RKO (cell line): Measurements from ENCODE around the gene BRD2.

ENCODE experiments used
- DNase-seq: peaks from one replicate; pipeline ENCODE4 v3.0.0-alpha.2; 2016; ENCODE audit warnings: low spot score

BRD2 gene

DNA sequence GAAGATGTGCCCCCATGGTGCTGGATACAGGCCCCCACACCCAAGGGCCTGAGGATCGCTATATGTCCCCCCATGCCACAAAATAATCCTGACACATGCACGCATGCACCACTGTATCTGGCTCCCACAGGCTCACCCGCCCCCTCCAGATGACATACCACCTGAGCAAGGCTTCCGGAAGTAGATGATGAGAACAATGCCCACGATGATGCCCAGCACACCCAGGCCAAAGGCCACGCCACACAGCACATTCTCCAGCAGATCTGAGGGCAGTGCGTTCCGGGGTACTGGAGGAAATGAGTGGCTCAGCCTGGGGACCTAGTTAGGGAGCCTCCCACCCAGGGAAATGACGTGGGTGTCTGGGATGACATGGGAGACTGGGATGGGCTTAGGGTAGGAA lies 19.3 kb upstream of the BRD2 start:
- DNase-seq: no peak

DNA sequence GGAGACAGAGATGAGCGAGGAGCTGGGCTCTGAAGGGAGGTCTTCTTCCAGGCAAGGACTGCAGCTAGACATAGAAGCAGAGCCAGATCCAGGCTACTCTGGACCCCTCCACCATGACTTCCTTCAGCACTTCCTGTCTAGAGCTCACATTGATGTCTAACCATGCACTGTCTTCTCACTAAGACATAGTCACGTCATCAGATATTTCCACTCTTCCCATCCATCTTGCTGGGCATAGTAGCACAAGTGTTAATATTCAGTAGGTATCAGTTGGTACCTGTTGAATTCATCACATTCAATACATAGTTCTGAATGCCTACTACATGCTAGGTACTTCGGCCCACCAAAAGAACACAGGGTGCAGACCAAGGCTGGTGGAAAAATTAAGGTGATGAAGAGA lies 18.4 kb upstream of the BRD2 start:
- DNase-seq: no peak

DNA sequence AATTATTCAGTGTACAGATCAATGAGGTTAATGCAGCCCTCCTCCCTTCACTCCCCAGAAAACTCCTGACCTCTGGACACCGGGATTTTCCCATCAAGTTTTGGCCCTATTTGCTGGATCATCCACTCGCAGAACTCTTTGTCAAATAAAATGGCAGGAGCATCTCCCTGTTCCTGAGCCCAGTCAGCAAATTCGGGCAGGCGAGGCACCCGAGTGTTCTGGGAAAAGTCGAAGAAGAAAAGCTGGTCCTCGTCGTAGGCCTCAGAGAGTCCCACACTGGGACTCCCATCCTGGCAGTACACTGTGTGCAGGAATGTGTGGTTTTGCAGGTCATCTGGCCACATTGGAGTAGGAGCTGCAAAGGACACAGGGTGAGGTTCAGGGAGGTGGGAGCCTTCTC lies 17.9 kb upstream of the BRD2 start:
- DNase-seq: no peak

DNA sequence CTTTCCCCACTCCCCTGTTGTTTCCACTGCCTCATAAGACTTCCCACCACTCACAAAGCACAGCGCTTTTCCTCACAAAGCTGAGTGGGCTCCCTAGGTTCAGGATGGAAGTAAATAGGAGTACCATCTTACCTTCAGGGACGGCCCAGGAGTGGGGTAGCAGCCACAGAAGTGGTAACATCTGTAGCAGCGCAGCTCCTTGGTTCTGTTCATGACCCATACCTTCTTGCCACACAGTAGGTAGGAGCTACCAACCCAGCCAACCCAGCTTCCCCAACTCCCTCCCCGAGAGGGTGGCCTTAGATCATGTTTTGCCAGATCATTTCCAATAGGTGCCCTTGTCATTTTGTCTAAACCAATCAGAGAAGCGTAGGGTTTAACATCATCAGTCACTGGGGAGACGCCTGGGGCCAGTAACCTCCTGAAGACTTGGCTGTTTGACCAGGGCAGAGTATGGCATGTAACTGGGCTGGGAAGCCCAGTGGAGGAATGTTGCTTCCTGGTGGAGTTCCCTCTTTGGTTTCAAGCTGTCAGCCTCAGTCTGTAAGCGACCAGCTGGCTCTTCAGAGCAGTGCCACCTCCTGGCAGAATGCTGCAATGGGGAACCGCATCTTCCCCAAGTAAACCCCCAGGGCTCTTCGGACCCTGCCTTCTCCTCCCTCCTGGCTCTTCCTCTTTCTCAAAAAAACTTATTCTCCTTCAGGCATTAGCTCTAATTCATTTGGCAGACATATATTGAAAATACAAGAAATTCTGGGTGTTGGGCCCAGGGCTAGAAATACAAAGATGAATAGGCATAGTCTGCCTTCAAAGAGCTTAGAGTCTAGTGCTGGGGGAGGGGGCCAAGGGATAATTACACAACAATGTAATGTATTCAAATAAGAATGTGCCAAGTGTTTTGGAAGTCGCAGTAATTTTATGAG lies 15.3 kb upstream of the BRD2 start, which contains the start of gene HLA-DMA:
HLA-DMA (minus strand) TSS at position 281 of the 923 bp plus-strand sequence; CDS start at position 220, 61 bp downstream.
- peak; percentile 36 for DNase-seq

DNA sequence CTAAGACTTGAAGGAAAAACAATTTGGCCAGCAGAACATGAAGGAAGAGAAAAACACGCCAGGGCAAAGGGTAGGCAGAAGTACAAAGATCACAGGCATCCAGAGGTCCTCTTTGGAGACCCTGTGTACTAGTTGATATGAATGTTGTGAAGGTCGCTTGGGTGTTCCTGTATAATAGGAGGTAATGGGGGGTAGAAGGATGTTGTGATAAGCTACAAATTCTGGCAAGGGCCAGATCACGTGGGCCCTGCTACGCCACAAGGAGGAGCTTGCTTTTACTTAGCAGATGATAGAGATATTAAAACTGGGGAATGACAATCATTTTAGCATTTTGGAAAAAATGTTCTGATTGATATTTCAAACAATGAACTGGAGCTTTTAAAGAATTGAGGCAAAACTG lies 14.6 kb upstream of the BRD2 start:
- no peak for DNase-seq

DNA sequence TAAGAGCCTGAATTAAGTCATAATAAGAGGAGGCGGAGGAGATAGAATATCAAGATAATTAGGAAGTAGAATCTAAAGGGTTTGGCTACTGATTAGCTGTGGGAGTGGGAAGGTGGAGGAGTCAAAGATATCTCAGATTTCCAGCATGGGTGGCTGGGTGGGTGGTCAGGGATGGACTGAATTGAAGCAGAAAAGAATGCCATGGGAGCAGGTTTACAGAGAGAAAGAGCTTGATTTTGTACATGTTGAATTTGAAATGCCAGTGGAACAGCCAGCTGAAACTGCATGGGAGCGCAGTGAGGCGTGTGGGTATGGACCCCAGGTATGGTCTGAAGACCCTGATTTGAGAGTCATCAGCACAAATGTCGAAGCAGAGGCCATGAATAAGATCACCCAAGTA lies 14.1 kb upstream of the BRD2 start:
- no peak for DNase-seq

DNA sequence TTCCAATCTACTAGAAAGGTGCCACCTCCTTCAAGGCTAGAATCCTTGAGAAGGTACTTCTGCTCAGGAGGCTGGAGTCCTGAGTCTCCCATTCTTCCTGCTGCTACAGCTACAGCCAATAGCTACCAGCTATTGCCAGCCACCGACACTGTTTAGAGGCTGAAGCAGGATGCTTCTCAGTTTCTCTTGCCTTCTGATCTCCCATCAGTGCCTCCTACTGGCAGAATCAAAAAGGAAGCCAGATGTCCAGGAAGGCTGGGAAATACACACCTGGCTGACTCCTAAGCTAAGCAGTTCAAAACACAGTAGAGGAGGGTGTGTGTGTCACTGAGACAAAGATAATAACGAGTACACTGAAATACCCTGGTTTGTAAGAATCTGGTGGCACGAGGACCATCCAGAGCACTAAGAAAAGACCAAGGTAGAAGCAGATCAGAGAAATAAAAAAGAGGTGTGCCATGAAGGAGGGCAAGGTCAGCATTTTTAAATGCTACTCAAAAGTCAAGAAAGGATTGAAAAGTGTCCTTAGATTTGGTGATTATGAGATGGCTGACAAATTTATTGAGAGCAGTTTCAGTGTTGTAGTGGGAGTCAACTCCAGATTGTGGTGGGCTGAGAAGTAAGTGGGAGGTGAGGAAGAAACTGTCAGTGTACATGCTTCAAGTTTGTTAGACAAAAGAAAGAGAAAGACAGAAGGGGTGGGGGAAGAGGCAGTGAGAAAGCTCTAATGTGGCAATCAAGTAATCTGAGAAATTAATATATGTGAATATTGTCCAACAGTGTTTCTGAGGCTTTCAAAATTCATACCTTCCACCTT lies 13.2 kb upstream of the BRD2 start:
- no peak for DNase-seq

DNA sequence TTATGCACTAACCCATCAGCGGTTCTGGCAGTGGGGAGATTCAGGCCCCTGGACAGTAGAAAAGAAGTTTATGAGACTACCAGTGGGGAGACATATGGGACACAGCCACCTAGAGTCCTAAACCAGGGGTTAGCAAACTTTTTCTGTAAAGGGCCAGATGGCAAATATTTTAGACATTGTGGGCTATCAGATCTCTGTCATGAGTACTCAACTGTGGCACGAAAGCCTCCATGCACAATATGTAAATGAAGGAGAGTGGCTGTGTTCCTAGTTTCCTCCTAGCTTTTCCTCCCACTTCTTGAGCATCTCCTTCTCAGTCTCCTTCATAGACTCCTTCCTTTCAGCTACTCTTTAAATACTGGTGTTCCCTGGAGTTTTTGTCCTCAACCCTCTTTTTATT lies 12.2 kb upstream of the BRD2 start:
- no peak for DNase-seq

DNA sequence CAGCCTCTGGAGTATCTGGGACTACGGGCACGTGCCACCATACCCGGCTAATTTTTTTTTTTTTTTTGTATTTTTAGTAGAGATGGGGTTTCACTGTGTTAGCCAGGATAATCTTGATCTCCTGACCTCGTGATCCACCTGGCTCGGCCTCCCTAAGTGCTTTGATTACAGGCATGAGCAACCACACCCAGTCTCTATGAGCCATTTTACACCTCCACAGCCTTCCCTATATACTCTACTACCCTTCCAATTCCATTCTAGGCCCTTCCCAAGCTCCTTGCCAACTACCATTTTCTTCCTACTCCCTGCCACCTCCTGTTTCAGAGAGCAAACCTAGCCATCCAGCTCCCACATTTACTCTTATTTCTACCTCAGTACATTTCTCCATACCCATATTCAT lies 7.8 kb upstream of the BRD2 start:
- no peak for DNase-seq

DNA sequence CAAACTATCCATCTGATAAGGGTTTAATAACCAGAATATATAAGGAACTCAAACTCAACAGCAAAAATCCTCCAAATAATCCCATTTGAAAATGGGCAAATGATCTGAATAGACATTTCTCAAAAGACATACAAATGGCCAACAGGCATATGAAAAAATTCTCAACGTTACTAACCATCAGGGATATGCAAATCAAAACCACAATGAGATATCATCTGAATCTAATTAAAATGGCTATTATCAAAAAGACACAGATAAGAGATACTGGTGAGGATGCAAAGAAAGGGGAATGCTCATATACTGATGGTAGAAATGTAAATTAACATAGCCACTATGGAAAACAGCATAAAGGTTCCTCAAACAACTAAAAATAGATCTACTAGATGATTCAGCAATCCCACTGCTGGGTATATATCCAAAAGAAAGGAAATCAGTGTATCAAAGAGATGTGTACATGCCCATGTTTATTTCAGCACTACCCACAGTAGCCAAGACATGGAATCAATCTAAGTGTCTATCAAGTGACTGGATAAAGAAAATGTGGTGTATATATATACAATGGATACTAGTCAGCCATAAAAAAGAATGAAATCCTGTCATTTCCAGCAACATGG lies 6.1 kb upstream of the BRD2 start:
- no peak for DNase-seq

DNA sequence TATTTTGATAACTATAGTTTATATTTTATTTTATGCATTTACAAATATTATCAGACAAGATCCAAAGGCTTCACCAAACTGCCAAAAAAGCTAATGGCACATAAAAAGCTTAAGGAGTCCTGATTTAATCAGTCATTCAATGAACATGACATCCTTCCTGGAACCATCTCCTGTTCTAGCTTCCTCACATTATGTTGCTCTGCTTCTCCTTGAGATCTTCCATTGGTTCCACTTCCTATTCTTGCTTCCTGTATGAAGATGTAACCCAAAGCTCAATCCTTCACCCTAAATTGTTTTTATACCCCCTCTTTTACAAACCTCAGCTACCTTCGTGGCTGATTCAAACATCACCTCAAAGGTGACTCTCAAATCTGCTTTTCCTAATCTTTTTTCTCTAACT lies 4.5 kb upstream of the BRD2 start:
- no peak for DNase-seq

DNA sequence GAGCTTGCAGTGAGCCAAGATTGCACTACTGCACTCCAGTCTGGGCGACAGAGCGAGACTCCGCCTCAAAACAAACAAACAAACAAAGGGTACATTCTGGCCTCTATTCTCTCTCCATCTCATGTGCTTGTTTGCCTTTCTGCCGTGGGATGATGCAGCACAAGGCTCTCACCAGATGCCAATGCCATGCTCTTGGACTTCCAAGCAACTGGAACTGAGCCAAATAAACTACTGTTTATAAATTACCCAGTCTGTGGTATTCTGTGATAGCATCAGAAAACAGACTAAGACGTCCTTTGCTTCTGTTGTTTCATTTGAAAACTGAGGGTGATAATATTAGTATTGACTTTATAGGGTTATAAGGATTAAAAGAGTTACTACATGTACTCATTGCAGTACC lies 3.6 kb upstream of the BRD2 start:
- no peak for DNase-seq

DNA sequence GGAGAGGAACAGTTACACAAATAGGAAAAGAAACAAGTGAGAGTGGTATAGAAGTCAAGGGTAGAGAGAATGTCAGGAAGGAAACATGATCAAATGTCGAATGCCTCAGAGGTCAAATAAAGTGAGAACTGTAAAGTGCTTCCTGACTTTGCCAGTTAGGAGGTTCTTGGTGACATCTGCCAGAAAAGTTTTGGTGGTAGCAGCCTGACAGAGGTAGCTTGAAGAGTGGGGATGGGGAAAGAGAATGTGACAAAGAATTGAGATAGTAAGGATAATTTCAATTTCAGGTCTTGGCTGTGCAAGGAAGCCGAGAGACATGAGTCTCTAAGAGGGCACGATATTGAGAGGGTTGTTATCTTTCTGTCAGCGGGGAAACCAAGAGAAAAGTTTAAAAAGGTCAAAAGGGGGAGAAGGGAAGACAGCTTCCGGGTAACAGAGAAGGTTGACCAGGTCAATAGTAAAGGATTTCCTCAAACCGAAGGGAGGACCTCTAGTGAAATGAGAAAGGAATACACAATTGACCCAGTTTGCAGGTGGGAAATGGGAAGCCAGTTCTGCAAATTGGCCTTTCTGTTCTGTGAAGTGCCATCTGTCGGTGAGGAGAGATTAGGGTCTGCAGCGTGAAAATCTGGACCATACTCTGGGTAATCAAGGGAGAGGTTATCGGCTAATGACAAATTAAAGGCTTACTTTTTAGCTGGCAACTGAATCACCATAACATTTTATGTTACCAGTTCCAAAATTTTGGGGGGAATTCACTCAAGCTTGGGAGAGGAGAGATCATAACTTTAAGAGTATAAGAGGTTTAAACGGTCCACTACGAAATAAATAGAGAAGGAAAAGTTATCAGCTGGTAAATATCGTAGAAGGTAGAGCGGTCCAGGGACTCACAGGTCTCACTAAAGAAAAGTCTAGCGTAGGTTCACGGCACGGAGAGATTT lies 973 bp upstream of the BRD2 start:
- peak; percentile 89 for DNase-seq

DNA sequence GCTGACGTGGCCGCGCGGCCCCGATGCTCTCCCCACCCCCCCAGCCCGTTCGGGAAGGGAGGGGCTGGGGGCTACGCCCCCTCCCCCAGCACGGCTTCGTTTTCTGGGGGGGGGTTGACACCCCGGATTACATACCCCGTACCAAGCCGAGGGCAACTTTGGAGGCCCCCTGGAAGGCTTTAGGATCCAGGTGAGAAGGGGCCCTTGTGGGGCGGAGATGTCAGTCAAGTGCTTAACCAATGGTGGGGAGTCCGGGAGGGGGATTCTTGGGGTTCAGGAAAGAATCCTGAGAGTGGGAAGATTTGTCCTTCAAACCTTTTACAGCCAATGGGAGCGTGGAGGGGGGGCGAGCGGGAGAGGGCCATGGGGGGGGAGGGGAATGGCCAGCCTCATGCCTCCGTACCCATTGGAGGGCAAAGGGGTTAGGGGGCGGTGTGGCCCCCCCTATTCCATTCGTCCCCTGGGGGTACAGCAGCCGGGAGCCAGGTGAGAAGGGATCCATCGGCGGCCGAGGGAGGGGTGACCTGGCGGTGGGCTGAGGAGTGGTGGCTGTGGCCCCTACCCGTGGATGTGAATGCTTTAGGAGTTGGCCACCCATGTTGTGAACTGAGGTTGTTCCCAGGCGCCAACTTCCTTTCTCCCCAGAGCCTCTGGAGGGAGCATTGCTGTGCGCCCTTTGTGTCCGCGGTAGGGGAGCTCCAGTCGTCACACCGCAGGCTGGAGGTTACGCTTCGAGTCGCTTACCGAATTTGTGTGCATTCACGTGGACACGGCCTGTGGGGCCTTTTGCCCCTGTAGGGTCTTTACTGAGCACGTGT lies 682 bp downstream of the BRD2 start:
- peak; percentile 95 for DNase-seq

DNA sequence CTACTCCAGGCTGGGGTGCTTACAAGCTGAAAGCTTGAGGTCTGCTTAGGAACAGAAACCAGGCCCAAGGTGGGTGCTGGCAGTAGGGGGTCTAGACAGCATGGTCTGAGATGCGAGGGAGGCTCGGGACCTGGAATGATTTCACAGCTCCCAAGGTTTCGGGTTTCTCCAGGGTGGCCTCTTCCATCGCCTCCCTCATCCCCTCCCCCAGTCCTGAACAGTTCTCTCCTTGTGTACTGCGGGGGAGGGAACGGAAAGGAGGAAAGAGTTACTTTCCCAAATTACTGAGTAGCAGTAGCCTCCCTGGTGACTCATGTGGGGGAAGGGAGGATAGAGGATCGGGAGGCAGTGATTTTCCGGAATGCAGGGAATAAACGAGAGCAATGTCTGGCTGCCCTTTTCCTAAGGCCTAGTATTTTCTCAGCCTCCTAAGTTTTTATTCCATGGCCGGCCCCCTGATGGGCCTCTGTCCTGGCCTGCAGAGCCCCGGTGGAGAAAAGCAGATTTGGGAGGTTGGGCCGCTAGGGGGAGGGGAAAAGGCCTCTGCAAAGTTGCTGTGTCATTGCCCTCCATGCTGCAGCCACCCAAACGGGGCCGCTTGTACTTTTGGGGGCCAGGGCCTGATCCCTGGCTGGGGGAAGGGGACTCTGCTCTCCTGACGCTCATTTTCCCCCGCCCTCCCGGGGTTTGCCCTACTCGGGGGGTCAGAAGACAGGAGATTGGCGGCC lies 1.5 kb downstream of the BRD2 start:
- DNase-seq: peak; percentile 96

DNA sequence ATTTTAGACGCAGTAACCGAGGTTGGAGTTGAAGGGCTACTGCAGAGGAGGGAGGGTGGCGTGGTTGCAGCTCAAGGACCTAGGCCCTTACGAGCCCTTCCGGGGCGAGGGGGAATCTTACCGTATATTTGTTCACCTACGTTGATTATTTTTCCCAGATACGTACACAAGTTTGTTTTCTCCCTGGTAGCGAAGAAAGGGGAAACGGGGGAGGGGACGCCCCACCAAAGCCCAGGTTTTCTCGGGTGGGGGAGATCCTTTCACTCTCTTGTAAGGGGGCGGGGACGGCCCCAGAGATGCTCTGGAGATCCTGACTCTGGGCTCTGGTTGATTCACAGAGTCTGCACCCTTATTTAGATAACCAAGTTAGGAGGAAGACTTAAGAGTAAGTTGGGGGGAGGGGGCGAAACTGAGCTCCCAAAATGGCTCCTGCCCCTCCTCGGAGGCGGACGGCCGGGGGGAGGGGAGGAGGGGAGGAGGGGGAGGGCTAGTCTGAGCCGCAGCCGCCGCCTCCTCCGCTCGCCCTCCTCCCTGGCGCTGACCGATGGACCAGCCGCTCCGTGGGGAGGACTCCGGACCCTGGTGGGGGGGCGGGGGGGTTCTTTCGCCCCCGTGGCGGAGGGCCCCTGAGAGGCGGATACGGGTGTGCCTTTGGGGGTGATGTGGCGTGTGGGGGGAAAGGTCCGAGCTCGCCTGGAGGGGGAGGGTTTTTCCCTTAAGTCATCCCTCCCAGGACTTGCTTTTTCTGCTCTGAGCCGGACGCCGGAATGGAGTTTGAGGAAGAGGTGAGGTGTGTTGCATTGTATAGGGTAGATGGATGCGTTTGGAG lies 2.2 kb downstream of the BRD2 start:
- peak; percentile 86 for DNase-seq

DNA sequence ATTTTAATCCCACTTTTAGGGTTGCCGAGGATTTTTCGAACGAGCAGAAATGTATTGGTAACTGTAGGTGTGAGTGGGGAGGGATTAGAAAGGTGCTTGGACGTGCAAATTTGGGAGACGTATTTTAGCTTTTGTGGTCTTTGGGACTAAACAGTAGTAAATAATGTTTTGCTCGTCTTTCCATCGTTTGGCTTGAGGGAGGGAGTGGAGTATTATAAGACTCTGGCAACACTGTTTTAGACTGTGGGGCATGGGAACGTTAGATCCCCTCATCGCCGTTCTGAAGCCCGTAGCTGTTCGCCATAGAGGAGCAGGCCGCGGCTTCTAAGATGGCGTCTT lies 2.8 kb downstream of the BRD2 start:
- DNase-seq: no peak

DNA sequence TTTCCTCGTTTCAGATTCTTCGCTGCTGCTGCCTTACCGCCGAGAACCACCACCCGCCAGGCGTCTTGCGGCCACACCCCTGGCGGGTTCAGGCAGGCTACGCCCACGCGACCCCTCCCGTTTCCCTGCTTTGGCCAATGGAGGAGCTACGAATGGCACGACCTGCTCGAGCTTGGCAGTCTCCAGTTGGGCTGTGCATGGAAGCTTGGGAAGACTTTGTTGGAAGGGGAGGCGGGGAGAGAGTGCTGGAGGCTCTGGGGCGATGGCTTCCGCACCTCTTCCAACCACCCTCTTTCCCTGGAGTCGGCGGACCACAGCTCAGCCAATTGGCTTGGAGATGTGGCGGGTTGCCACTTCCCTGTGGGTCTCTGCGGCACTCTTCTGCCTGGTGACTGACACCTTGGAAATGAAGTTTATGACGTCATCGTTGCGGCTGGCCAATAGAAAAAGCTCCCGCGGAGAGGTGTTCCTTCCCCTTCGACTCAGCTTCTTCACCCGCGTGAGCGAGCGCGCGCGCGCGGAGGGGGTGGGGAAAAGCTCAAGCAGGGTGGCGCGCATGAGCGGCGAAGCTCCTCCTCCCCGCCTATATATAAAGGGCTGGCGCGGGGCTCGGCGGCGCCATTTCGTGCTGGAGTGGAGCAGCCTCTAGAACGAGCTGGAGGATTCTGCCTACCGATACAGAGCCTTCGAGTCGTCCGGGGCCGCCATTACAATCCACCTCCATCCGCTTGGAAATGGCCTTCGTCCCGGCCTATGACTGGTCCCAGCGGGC lies 3.4 kb downstream of the BRD2 start:
- peak; percentile 99 for DNase-seq
